Activated T-helper 2 cell treated with anti-CD3 and anti-CD28 coated beads, Interferon-gamma antibody, Interleukin-2, Interleukin-4, amounts not matched to agents 10 μg/mL and 5 μg/mL and 100 μg/mL, durations not matched to agents 14 hours and 24 hours and 36 hours (primary cell): ENCODE measurements around the gene PEBP1. TPM values are rescaled to one million over a fixed set of nuclear protein-coding genes. Genes with fewer than 3 reads are reported as not detected.

Source experiments
- DNase-seq: peaks from one replicate; pipeline ENCODE4 v3.0.0; 2021; ENCODE audit warnings: low spot score
- H3K27ac Mint-ChIP-seq: one replicate; pipeline ENCODE4 v1.8.0; 2021; ENCODE audit warnings: mixed read lengths
- H3K27me3 Mint-ChIP-seq: one replicate; pipeline ENCODE4 v1.8.0; 2021; ENCODE audit warnings: low read depth, mixed read lengths
- H3K36me3 Mint-ChIP-seq: one replicate; pipeline ENCODE4 v1.8.0; 2021; ENCODE audit warnings: low read depth, mixed read lengths
- H3K4me1 Mint-ChIP-seq: one replicate; pipeline ENCODE4 v1.8.0; 2021; ENCODE audit warnings: low read depth, mixed read lengths
- H3K4me3 Mint-ChIP-seq: one replicate; pipeline ENCODE4 v1.8.0; 2021; ENCODE audit warnings: low read depth, mild to moderate bottlenecking, moderate library complexity, mixed read lengths
- H3K9me3 Mint-ChIP-seq: one replicate; pipeline ENCODE4 v1.8.0; 2021; ENCODE audit warnings: mixed read lengths
- intact Hi-C: fragments of 100-400 bp; cut with micrococcal nuclease; formaldehyde crosslinking; loops from one replicate; pipeline ENCODE4 v1.15.1; 2023
- total RNA-seq: library from RNA; stranded (reverse); gene quantifications from 2 replicates; pipeline ENCODE4 v1.2.3, GENCODE V29; 2022

Gene PEBP1
- total RNA-seq = 177 and 184 TPM in 2 replicates

DNA sequence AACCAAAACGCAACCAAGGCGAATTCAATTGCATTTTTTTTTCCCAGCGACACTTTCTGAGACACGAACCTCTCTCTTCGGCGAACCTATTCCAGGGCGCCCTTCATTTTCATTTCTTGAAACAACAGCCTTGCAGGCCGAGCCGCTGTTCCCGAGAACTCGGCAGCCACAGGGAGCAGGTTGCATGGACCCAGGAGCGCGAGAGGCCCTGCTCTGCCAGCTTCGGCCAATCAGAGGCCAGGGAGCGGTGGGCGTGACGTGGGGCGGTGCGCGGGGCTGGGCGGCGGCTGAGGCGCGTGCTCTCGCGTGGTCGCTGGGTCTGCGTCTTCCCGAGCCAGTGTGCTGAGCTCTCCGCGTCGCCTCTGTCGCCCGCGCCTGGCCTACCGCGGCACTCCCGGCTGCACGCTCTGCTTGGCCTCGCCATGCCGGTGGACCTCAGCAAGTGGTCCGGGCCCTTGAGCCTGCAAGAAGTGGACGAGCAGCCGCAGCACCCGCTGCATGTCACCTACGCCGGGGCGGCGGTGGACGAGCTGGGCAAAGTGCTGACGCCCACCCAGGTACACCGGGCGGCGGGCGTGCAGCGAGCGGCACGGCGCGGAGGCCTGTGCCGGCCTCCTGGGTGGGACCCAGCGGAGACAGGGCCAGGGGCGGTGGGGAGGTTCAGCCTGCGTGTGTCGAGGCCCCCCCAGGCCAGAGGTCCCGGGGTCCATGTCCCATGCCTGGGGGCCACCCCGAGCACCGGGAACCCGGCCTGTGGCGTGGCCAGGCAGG is at the start of gene PEBP1:
Gene PEBP1, plus strand, starts transcription at position 337 of the 771 bp plus-strand sequence. Its CDS starts 86 bp downstream, at position 423.
- Mint-ChIP-seq H3K4me1 (peaks cover 25% of the 10 kb centered on the region), H3K36me3 (peaks cover 30% of the 10 kb centered on the region), H3K4me3 (peak within 1 kb of the TSS; percentile 99), H3K27me3 (no peaks in the 10 kb centered on the region), H3K27ac (peak within 1 kb of the TSS; percentile 89), H3K9me3 (no peaks in the 10 kb centered on the region)
- peak; percentile 90 for DNase-seq
- intact Hi-C loops = loop anchor here (2.0 to 5.0 kb wide), 4 partner anchors 15 to 241 kb away; partner anchors contain the start of genes SUDS3 and WSB2

- intact Hi-C loops = no loop called here
- Mint-ChIP-seq H3K36me3 (no peaks in the 10 kb centered on the region), H3K4me1 (no peaks in the 10 kb centered on the region), H3K9me3 (no peaks in the 10 kb centered on the region), H3K27me3 (no peaks in the 10 kb centered on the region), H3K27ac (no peak overlapping the region), H3K4me3 (no peak overlapping the region)
- DNase-seq = no peak
Measured at GRCh38 chr12:118089782-118090181, 46.1 kb upstream of the PEBP1 start.

DNA sequence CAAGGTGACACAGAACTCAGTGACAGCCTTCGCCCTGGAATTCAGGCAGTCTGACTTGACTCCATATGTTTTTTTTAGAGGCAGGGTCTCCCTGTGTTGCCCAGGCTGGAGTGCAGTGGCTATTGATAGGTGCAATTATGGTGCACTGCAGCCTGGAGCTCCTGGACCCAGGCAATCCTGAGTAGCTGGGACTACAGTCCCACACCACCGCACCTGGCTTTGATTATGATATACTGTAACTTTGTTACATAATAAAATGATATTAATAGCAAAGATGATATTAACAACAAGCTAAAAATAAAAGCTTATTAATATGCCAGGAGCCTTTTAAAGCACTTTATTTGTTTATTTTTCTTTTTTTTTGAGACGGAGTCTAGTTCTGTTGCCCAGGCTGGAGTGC is 41.9 kb upstream of the PEBP1 start:
- no peak for DNase-seq
- H3K27ac Mint-ChIP-seq = no peak overlapping the region

DNA sequence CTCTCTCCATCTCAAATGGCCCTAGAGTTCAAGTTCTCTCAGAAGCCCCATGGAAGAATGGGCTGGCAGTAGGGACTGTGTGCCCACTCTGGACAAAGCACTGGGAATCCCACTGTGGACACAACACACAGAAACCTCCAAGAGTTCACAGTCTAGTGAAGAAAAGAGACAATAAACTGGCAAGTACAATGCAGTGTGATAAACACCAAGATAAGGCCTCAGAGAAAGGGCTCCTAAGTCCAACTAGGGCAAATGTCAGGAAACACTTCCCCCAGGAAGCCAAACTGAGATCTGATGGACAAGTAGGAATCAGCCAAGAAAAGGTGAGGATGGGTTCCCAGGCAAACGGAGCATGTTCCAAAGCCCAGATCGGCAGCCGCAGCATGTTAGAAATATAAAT is 37.5 kb upstream of the PEBP1 start:
- H3K27ac Mint-ChIP-seq = no peak overlapping the region
- intact Hi-C loops = no loop called here
- no peak overlapping the region for H3K4me3 Mint-ChIP-seq
- no peaks in the 10 kb centered on the region for H3K36me3 Mint-ChIP-seq
- H3K27me3 Mint-ChIP-seq = peaks cover 18% of the 10 kb centered on the region
- DNase-seq = no peak
- peaks cover 3% of the 10 kb centered on the region for H3K4me1 Mint-ChIP-seq
- no peaks in the 10 kb centered on the region for H3K9me3 Mint-ChIP-seq

More for the DNA sequence above, 41.9 kb upstream of the PEBP1 start:
- Mint-ChIP-seq H3K36me3 (no peaks in the 10 kb centered on the region), H3K4me1 (no peaks in the 10 kb centered on the region), H3K27me3 (no peaks in the 10 kb centered on the region), H3K9me3 (no peaks in the 10 kb centered on the region), H3K4me3 (no peak overlapping the region)
- intact Hi-C loops = no loop called here

DNA sequence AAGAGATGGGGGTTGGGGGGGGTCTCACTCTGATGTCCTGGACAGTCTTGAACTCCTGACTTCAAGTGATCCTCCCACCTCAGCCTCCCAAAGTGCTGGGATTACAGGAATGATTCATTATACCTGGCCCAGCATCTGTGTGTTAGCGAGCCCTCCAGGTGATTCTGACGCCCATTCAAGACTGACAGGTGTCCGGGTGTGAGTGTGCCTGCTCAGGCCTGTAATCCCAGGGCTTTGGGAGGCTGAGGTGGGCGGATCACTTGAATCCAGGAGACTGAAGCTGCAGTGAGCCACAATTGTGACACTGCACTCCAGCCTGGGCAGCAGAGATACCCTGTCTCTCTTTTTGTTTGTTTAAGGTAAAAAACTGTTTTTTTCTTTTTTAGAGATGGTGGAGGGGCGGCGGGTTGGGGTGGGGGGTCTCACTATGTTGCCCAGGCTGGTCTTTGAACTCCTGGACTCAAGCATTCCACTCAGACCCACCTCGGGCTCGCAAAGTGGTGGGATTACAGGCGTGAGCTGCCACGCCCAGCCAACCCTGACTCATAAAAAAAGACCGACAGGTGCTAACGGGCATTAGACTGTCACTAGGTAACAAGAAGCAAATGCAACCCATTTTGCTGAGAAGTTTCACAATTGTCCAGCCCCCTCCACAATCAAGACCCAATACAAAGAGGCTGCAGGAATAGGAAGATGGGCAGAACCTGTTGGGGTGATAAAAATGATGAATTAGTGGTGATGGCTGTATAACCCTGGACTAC is 36.8 kb upstream of the PEBP1 start:
- Mint-ChIP-seq H3K4me1 (peaks cover 3% of the 10 kb centered on the region), H3K27me3 (peaks cover 18% of the 10 kb centered on the region), H3K4me3 (no peak overlapping the region), H3K27ac (no peak overlapping the region), H3K36me3 (no peaks in the 10 kb centered on the region), H3K9me3 (no peaks in the 10 kb centered on the region)
- DNase-seq = no peak
- intact Hi-C loops = no loop called here

DNA sequence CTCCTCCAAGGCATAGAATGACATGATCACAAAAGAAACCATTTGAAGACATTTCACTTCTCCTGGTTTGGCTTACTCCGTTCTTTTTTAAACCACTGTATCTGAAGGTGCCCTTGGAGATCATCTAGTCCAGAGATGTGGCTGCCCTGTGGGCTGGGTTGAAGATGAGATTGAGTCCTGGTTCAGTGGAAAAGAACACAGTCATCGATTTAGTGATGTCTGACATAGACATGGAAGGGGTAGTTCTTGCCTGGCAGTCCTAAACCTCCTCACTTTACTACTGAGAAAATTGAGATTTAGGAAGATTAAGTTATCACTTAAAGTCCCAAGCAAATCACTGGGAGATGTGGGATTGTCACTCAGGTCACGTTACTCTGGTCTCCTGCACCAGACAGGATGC is 34.9 kb upstream of the PEBP1 start:
- Mint-ChIP-seq H3K4me3 (no peak overlapping the region), H3K27ac (no peak overlapping the region), H3K9me3 (no peaks in the 10 kb centered on the region), H3K4me1 (peaks cover 6% of the 10 kb centered on the region), H3K36me3 (no peaks in the 10 kb centered on the region), H3K27me3 (peaks cover 21% of the 10 kb centered on the region)
- intact Hi-C loops = loop anchor here (5.0 kb wide), 1 partner anchor 39 kb away; the partner anchor contains the start of gene WSB2
- no peak for DNase-seq

DNA sequence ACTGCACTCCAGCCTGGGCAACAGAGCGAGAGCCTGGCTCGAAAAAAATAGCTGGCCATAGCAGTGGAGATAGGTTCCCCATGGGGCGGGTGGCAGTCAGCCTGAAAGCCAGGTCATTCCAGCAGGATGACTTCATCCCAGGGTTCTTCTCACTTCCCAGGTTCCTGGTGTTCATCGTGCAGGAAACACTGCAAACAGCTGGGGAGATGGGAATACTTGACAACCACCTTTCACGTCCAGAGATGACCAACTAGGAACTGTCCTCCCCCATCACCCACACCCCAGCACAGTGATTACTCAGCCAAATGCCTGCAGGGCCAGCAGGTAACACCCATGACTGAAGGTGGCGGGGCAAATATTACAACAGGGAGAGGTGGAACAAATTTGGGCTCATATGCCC is 33.9 kb upstream of the PEBP1 start:
- no peak overlapping the region for H3K27ac Mint-ChIP-seq
- intact Hi-C loops = loop anchor here (5.0 kb wide), 1 partner anchor 40 kb away; the partner anchor contains the start of gene WSB2
- peak overlapping the region; percentile 21 for H3K4me3 Mint-ChIP-seq
- H3K27me3 Mint-ChIP-seq = peaks cover 21% of the 10 kb centered on the region
- no peaks in the 10 kb centered on the region for H3K36me3 Mint-ChIP-seq
- H3K4me1 Mint-ChIP-seq = peaks cover 6% of the 10 kb centered on the region
- DNase-seq = no peak
- no peaks in the 10 kb centered on the region for H3K9me3 Mint-ChIP-seq

DNA sequence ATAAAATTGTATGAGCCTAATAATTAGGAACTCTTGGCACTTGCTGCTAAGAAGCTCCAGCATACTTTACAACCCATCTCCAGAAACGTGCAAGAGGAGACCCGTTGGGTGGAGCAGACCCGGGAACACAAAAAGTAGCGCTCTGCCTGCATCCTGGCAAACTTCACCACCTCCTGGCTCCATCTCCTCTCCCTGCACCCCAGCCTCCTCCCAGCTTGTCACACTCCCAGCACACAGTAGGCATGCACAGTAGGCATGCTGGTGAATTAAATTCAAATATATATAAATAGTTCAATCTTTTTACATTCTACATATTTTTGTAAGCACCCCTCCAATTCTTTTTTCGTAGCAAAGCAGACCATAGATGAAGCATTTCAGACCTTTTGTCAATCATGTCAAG is 33.3 kb upstream of the PEBP1 start:
- Mint-ChIP-seq H3K27me3 (peaks cover 21% of the 10 kb centered on the region), H3K9me3 (no peaks in the 10 kb centered on the region), H3K36me3 (no peaks in the 10 kb centered on the region), H3K4me3 (peak overlapping the region; percentile 91), H3K27ac (peak overlapping the region; percentile 63), H3K4me1 (peaks cover 6% of the 10 kb centered on the region)
- DNase-seq = no peak
- intact Hi-C loops = loop anchor here (5.0 kb wide), 1 partner anchor 40 kb away; the partner anchor contains the start of gene WSB2

DNA sequence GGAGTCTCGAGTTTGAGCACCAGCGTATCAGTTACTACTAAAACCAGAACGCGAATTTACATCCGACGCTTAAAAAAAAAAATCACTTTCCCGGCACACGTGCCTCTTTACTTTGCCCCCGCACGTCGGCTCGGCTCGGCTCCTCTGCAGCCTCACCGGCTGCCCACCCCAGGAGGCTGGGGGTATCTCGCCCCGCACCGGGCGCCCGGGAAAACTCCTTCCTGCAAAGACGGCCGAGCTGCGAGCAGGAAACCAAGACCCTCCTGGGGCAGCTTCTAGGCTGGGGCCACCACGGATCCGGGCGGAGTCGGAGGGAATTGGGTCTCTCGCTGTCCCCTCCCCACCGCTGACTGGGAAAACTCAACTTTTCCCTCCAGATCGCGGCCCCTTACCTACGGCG is 32.7 kb upstream of the PEBP1 start:
- Mint-ChIP-seq H3K4me1 (peaks cover 6% of the 10 kb centered on the region), H3K4me3 (peak overlapping the region; percentile 91), H3K9me3 (no peaks in the 10 kb centered on the region), H3K27me3 (peaks cover 21% of the 10 kb centered on the region), H3K27ac (no peak overlapping the region), H3K36me3 (no peaks in the 10 kb centered on the region)
- DNase-seq = no peak
- intact Hi-C loops = loop anchor here (5.0 kb wide), 1 partner anchor 41 kb away; the partner anchor contains the start of gene WSB2

- DNase-seq = peak; percentile 10
- Mint-ChIP-seq H3K27ac (peak within 1 kb of the TSS; percentile 63), H3K4me1 (peaks cover 6% of the 10 kb centered on the region), H3K9me3 (no peaks in the 10 kb centered on the region), H3K27me3 (peaks cover 21% of the 10 kb centered on the region), H3K36me3 (no peaks in the 10 kb centered on the region), H3K4me3 (peak within 1 kb of the TSS; percentile 91)
- intact Hi-C loops = loop anchor here (5.0 kb wide), 1 partner anchor 41 kb away; the partner anchor contains the start of gene WSB2
Measured at GRCh38 chr12:118103601-118104382, 32.1 kb upstream of the PEBP1 start, which contains the start of gene VSIG10. Gene VSIG10 (minus strand): TSS chr12:118104011. CDS start chr12:118103671, 340 bp downstream.

DNA sequence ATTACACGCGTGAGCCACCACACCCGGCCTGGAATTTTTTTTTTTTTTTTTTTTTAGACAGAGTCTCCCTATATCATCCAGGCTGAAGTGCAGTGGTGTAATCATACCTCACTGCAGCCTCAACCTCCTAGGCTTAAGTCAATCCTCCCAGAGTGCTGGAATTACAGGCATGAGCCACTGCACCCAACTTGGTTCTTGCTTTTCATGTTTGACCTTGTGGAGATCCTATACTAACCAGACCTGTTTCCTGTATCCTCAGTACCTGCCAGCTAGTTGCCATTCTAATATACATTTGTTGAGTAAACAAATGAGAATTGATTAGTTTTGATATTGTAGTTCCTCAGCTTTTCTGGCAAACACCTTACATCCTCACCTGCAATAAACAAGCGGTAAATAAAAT is 28.9 kb upstream of the PEBP1 start:
- H3K4me1 Mint-ChIP-seq = peaks cover 6% of the 10 kb centered on the region
- no peak overlapping the region for H3K4me3 Mint-ChIP-seq
- H3K9me3 Mint-ChIP-seq = no peaks in the 10 kb centered on the region
- peaks cover 11% of the 10 kb centered on the region for H3K27me3 Mint-ChIP-seq
- no peak for DNase-seq
- no peaks in the 10 kb centered on the region for H3K36me3 Mint-ChIP-seq
- intact Hi-C loops = no loop called here
- no peak overlapping the region for H3K27ac Mint-ChIP-seq

GRCh38 chr12:118107694-118108093 is 28.2 kb upstream of the PEBP1 start:
- H3K4me3 Mint-ChIP-seq = no peak overlapping the region

More at GRCh38 chr12:118107694-118108093, 28.2 kb upstream of the PEBP1 start:
- intact Hi-C loops = no loop called here
- no peak for DNase-seq
- H3K27ac Mint-ChIP-seq = no peak overlapping the region
- no peaks in the 10 kb centered on the region for H3K9me3 Mint-ChIP-seq
- peaks cover 6% of the 10 kb centered on the region for H3K4me1 Mint-ChIP-seq
- no peaks in the 10 kb centered on the region for H3K36me3 Mint-ChIP-seq
- H3K27me3 Mint-ChIP-seq = peaks cover 7% of the 10 kb centered on the region
